Measurements from ENCODE around the gene GPC6. TPM values are rescaled to one million over a fixed set of nuclear protein-coding genes. Genes with fewer than 3 reads are reported as not detected.

GPC6 gene
- total and polyA plus RNA-seq, 4 donors = 5.0 to 37.4 (median 18.9) TPM

DNA sequence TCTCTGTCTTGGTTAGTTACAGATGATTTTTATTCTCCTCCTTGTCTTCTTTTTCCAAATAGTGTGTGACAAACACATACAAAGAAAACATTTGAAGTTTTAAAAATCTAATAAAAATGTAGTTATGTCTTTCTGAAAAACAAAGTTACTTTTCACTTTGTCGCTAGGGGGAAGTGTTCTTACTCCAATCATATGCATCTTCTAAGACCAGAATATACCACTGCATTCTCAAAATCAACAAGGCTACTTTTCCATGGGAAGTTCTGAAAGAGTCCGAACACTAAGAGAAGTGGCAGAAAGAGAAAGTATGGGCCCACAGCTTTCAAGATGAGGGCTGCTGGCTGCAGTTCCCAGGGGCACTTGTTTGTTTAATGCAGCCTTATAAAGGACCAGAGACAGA lies 1043.9 kb downstream of the GPC6 start:
- Histone ChIP-seq H3K9me3 (ENCODE audit: control insufficient read depth, low read length) (no peaks in the 10 kb centered on the region), H3K4me3 (ENCODE audit: low read length in 2 of 2) (no peak overlapping the region), H3K27ac (ENCODE audit: low read depth in 1 of 2, low read length in 2 of 2) (no peak overlapping the region), H3K4me1 (ENCODE audit: control insufficient read depth in 1 of 2, insufficient read depth in 2 of 2, low read length in 2 of 2) (no peaks in the 10 kb centered on the region), H3K27me3 (ENCODE audit: control insufficient read depth in 1 of 2, insufficient read depth in 2 of 2, low read length in 1 of 2) (no peaks in the 10 kb centered on the region), H3K36me3 (ENCODE audit: control insufficient read depth in 1 of 2, insufficient read depth in 2 of 2, low read length in 1 of 2) (no peaks in the 10 kb centered on the region)
- intact Hi-C loops (cut with DNase I) = no loop called here
- WGBS, 2 donors = 93 to 97% methylated on average over 2 of the region's 2 CpGs
- no peak for DNase-seq
- no peak for ATAC-seq (ENCODE audit: low FRiP score)

GRCh38 chr13:94272038-94272437 lies 1045.4 kb downstream of the GPC6 start:
- Histone ChIP-seq H3K4me1 (ENCODE audit: control insufficient read depth in 1 of 2, insufficient read depth in 2 of 2, low read length in 2 of 2) (no peaks in the 10 kb centered on the region), H3K36me3 (ENCODE audit: control insufficient read depth in 1 of 2, insufficient read depth in 2 of 2, low read length in 1 of 2) (no peaks in the 10 kb centered on the region), H3K4me3 (ENCODE audit: low read length in 2 of 2) (no peak overlapping the region), H3K27me3 (ENCODE audit: control insufficient read depth in 1 of 2, insufficient read depth in 2 of 2, low read length in 1 of 2) (no peaks in the 10 kb centered on the region), H3K9me3 (ENCODE audit: control insufficient read depth, low read length) (no peaks in the 10 kb centered on the region), H3K27ac (ENCODE audit: low read depth in 1 of 2, low read length in 2 of 2) (no peak overlapping the region)
- ATAC-seq (ENCODE audit: low FRiP score) = no peak
- DNase-seq = no peak
- intact Hi-C loops (cut with DNase I) = no loop called here
- 76 to 78% methylated on average over 2 of the region's 2 CpGs for WGBS, 2 donors

- no peak for DNase-seq
- H3K27me3 ChIP-seq (ENCODE audit: control insufficient read depth in 1 of 2, insufficient read depth in 2 of 2, low read length in 1 of 2) = no peaks in the 10 kb centered on the region
- no peak for ATAC-seq (ENCODE audit: low FRiP score)
- no peak overlapping the region for H3K4me3 ChIP-seq (ENCODE audit: low read length in 2 of 2)
- no peaks in the 10 kb centered on the region for H3K36me3 ChIP-seq (ENCODE audit: control insufficient read depth in 1 of 2, insufficient read depth in 2 of 2, low read length in 1 of 2)
- 35 to 63% methylated on average over 3 of the region's 3 CpGs for WGBS, 2 donors
- H3K27ac ChIP-seq (ENCODE audit: low read depth in 1 of 2, low read length in 2 of 2) = no peak overlapping the region
- H3K9me3 ChIP-seq (ENCODE audit: control insufficient read depth, low read length) = peaks cover 2% of the 10 kb centered on the region
- no peaks in the 10 kb centered on the region for H3K4me1 ChIP-seq (ENCODE audit: control insufficient read depth in 1 of 2, insufficient read depth in 2 of 2, low read length in 2 of 2)
- intact Hi-C loops (cut with DNase I) = no loop called here
These were observed 1053.7 kb downstream of the GPC6 start for GRCh38 chr13:94280349-94280748.

DNA sequence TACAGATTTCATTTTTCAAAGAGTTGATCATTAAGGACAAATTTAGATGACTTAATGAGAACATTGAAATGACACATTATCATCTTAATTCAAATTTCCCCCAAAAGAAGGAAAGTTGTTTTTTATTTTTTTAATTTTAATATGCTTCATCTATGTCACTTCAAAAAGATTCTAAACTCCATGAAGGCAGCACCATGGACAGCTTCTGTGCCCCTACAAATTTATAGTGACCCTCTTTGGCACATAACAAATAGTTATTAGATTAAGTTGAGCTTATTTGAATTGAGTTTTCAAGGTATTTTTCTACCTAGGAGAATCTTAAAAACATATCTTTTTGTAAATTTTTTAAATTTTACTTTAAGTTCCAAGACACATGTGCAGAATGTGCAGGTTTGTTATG lies 1054.2 kb downstream of the GPC6 start:
- Histone ChIP-seq H3K9me3 (ENCODE audit: control insufficient read depth, low read length) (peaks cover 2% of the 10 kb centered on the region), H3K4me3 (ENCODE audit: low read length in 2 of 2) (no peak overlapping the region), H3K27me3 (ENCODE audit: control insufficient read depth in 1 of 2, insufficient read depth in 2 of 2, low read length in 1 of 2) (no peaks in the 10 kb centered on the region), H3K36me3 (ENCODE audit: control insufficient read depth in 1 of 2, insufficient read depth in 2 of 2, low read length in 1 of 2) (no peaks in the 10 kb centered on the region), H3K27ac (ENCODE audit: low read depth in 1 of 2, low read length in 2 of 2) (no peak overlapping the region), H3K4me1 (ENCODE audit: control insufficient read depth in 1 of 2, insufficient read depth in 2 of 2, low read length in 2 of 2) (no peaks in the 10 kb centered on the region)
- intact Hi-C loops (cut with DNase I) = no loop called here
- no peak for DNase-seq
- ATAC-seq (ENCODE audit: low FRiP score) = no peak

DNA sequence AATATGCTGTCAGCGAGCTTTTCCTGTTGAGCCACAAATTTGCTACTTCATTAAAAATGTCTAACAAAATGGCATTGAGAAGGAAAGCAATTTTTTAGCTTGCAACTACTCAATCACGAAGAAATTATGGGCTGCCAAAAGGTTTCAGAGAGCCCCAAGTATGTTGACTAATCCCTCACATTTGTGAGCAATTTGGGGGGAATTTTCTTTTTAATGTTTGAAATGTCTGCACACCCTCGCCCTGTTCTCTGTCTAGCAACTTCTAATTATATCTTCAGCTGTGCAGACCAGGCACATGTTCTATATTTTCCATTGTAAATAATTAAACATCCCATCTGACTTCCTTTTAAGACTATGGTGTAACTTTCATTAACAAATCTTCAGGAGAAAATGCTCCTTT lies 1060.0 kb downstream of the GPC6 start:
- Histone ChIP-seq H3K9me3 (ENCODE audit: control insufficient read depth, low read length) (peaks cover 2% of the 10 kb centered on the region), H3K4me1 (ENCODE audit: control insufficient read depth in 1 of 2, insufficient read depth in 2 of 2, low read length in 2 of 2) (no peaks in the 10 kb centered on the region), H3K27ac (ENCODE audit: low read depth in 1 of 2, low read length in 2 of 2) (no peak overlapping the region), H3K4me3 (ENCODE audit: low read length in 2 of 2) (no peak overlapping the region), H3K27me3 (ENCODE audit: control insufficient read depth in 1 of 2, insufficient read depth in 2 of 2, low read length in 1 of 2) (no peaks in the 10 kb centered on the region), H3K36me3 (ENCODE audit: control insufficient read depth in 1 of 2, insufficient read depth in 2 of 2, low read length in 1 of 2) (no peaks in the 10 kb centered on the region)
- intact Hi-C loops (cut with DNase I) = no loop called here
- no peak for DNase-seq
- ATAC-seq (ENCODE audit: low FRiP score) = no peak
- WGBS, 2 donors = 83 to 92% methylated on average over 3 of the region's 3 CpGs

GRCh38 chr13:94291631-94292322 lies 1065.2 kb downstream of the GPC6 start:
- Histone ChIP-seq H3K27ac (ENCODE audit: low read depth in 1 of 2, low read length in 2 of 2) (no peak overlapping the region), H3K4me1 (ENCODE audit: control insufficient read depth in 1 of 2, insufficient read depth in 2 of 2, low read length in 2 of 2) (no peaks in the 10 kb centered on the region), H3K9me3 (ENCODE audit: control insufficient read depth, low read length) (no peaks in the 10 kb centered on the region), H3K4me3 (ENCODE audit: low read length in 2 of 2) (no peak overlapping the region), H3K27me3 (ENCODE audit: control insufficient read depth in 1 of 2, insufficient read depth in 2 of 2, low read length in 1 of 2) (no peaks in the 10 kb centered on the region), H3K36me3 (ENCODE audit: control insufficient read depth in 1 of 2, insufficient read depth in 2 of 2, low read length in 1 of 2) (no peaks in the 10 kb centered on the region)
- WGBS, 2 donors = 66 to 72% methylated on average over 5 of the region's 5 CpGs
- intact Hi-C loops (cut with DNase I) = no loop called here
- DNase-seq (no peak), ATAC-seq (ENCODE audit: low FRiP score) (no peak)

DNA sequence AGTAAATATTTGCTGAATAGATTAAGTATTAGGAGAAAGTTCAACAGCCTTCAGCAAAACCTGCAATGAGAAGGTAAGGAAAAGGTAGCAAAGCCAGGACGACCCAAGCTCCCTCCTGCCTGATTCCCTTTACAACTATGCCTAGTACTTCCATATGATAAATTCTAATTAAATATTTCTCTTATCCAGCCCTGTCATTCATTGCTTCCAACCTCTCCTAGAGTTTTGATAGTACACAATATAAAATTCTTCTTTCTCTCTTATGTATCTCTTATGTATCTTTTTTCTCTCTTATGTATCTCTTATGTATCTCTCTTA lies 1065.7 kb downstream of the GPC6 start:
- H3K27ac ChIP-seq (ENCODE audit: low read depth in 1 of 2, low read length in 2 of 2) = no peak overlapping the region
- no peak overlapping the region for H3K4me3 ChIP-seq (ENCODE audit: low read length in 2 of 2)
- intact Hi-C loops (cut with DNase I) = no loop called here
- WGBS, 2 donors = 91 to 94% methylated on average over 1 of the region's 1 CpG
- H3K36me3 ChIP-seq (ENCODE audit: control insufficient read depth in 1 of 2, insufficient read depth in 2 of 2, low read length in 1 of 2) = no peaks in the 10 kb centered on the region
- no peaks in the 10 kb centered on the region for H3K9me3 ChIP-seq (ENCODE audit: control insufficient read depth, low read length)
- no peaks in the 10 kb centered on the region for H3K4me1 ChIP-seq (ENCODE audit: control insufficient read depth in 1 of 2, insufficient read depth in 2 of 2, low read length in 2 of 2)
- DNase-seq (no peak), ATAC-seq (ENCODE audit: low FRiP score) (no peak)
- no peaks in the 10 kb centered on the region for H3K27me3 ChIP-seq (ENCODE audit: control insufficient read depth in 1 of 2, insufficient read depth in 2 of 2, low read length in 1 of 2)

GRCh38 chr13:94296471-94296870 lies 1069.9 kb downstream of the GPC6 start:
- Histone ChIP-seq H3K27me3 (ENCODE audit: control insufficient read depth in 1 of 2, insufficient read depth in 2 of 2, low read length in 1 of 2) (no peaks in the 10 kb centered on the region), H3K4me1 (ENCODE audit: control insufficient read depth in 1 of 2, insufficient read depth in 2 of 2, low read length in 2 of 2) (no peaks in the 10 kb centered on the region), H3K36me3 (ENCODE audit: control insufficient read depth in 1 of 2, insufficient read depth in 2 of 2, low read length in 1 of 2) (no peaks in the 10 kb centered on the region), H3K27ac (ENCODE audit: low read depth in 1 of 2, low read length in 2 of 2) (no peak overlapping the region), H3K4me3 (ENCODE audit: low read length in 2 of 2) (no peak overlapping the region), H3K9me3 (ENCODE audit: control insufficient read depth, low read length) (no peaks in the 10 kb centered on the region)
- ATAC-seq (ENCODE audit: low FRiP score) (no peak), DNase-seq (no peak)
- 90 to 94% methylated on average over 3 of the region's 3 CpGs for WGBS, 2 donors
- intact Hi-C loops (cut with DNase I) = no loop called here

- ATAC-seq (ENCODE audit: low FRiP score) = no peak
- Histone ChIP-seq H3K27ac (ENCODE audit: low read depth in 1 of 2, low read length in 2 of 2) (no peak overlapping the region), H3K27me3 (ENCODE audit: control insufficient read depth in 1 of 2, insufficient read depth in 2 of 2, low read length in 1 of 2) (no peaks in the 10 kb centered on the region), H3K9me3 (ENCODE audit: control insufficient read depth, low read length) (no peaks in the 10 kb centered on the region), H3K36me3 (ENCODE audit: control insufficient read depth in 1 of 2, insufficient read depth in 2 of 2, low read length in 1 of 2) (no peaks in the 10 kb centered on the region), H3K4me3 (ENCODE audit: low read length in 2 of 2) (no peak overlapping the region), H3K4me1 (ENCODE audit: control insufficient read depth in 1 of 2, insufficient read depth in 2 of 2, low read length in 2 of 2) (no peaks in the 10 kb centered on the region)
- intact Hi-C loops (cut with DNase I) = no loop called here
- WGBS, 2 donors = 90% methylated on average over 4 of the region's 4 CpGs
- no peak for DNase-seq
These were observed 1071.7 kb downstream of the GPC6 start for GRCh38 chr13:94298346-94298745.
